ENCODE data around the gene KIAA2012. TPM values are rescaled to one million over a fixed set of nuclear protein-coding genes. Genes with fewer than 3 reads are reported as not detected.
A peak's percentile ranks its signal among the peaks of the same experiment; 100 is the strongest.

The KIAA2012 gene
- total and polyA plus RNA-seq, 2 experiments from 2014 or later, result 0.24 TPM; not detected in 1

DNA sequence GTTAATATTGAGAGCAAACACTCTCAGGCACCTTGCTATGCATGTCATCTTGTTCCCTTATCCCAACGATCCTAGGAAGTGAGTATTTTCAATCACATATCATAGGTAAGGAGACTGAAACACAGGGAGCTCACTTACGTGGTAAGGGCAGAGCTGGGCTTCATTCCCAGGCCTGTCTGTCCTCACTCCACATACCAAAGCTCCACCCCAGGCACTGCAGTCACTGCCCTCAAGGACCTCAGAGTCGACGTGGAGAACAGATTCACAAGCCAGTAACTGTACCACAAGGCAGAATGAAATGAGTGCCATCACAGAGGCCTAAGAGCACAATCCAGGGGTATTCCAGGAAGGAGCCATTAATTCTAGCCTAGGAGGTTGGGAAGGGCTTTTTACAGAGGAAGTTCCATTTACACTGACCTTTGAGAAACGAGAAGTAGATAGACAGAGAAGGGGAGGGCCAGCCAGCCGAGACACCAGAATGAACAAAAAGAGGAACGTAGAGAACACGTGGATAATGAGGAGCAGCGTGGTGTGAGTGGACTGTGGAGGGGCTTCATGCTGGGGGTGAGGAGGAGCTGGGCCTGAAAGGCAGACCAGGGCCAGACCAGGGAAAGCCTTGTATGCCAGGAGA, 48.6 kb downstream of the KIAA2012 start:
- H3K9me3 ChIP-seq (ENCODE audit: low read depth), result no peaks in the 10 kb centered on the region
- H3K36me3 ChIP-seq, result no peaks in the 10 kb centered on the region
- H3K27ac ChIP-seq, result no peak overlapping the region
- DNase-seq (ENCODE audit: low read depth in 1 of 2, low spot score in 1 of 2), result no peak
- H3K4me1 ChIP-seq (ENCODE audit: low read depth), result no peaks in the 10 kb centered on the region
- H3K27me3 ChIP-seq, result no peaks in the 10 kb centered on the region
- H3K4me3 ChIP-seq, result no peak overlapping the region
- TF ChIP-seq CTCF (IDR thresholded peaks at IDR 0.05; ENCODE audit: low read depth, low read length), result no peak

DNA sequence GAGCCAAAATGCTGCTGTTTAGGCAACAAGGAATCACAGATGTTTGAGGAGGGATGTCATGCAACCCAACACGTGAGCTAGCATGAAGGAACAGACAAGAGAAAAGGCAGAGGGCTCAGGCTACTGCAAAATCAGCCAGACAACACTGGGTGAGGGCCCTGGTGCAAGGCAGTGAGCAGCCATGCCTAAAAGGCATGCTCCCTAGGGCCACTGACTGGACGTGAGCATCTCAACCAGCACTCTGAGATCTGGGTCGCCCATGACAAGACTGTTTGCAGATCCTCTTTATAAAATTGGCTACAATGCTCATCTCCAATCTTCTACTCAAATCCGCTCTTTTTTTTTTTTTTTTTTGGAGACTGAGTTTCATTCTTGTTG, 49.1 kb downstream of the KIAA2012 start:
- Histone ChIP-seq H3K4me3 (no peak overlapping the region), H3K27me3 (no peaks in the 10 kb centered on the region), H3K27ac (no peak overlapping the region), H3K4me1 (ENCODE audit: low read depth) (no peaks in the 10 kb centered on the region), H3K9me3 (ENCODE audit: low read depth) (no peaks in the 10 kb centered on the region), H3K36me3 (no peaks in the 10 kb centered on the region)
- no peak for TF ChIP-seq CTCF (IDR thresholded peaks at IDR 0.05; ENCODE audit: low read depth, low read length)
- no peak for DNase-seq (ENCODE audit: low read depth in 1 of 2, low spot score in 1 of 2)

DNA sequence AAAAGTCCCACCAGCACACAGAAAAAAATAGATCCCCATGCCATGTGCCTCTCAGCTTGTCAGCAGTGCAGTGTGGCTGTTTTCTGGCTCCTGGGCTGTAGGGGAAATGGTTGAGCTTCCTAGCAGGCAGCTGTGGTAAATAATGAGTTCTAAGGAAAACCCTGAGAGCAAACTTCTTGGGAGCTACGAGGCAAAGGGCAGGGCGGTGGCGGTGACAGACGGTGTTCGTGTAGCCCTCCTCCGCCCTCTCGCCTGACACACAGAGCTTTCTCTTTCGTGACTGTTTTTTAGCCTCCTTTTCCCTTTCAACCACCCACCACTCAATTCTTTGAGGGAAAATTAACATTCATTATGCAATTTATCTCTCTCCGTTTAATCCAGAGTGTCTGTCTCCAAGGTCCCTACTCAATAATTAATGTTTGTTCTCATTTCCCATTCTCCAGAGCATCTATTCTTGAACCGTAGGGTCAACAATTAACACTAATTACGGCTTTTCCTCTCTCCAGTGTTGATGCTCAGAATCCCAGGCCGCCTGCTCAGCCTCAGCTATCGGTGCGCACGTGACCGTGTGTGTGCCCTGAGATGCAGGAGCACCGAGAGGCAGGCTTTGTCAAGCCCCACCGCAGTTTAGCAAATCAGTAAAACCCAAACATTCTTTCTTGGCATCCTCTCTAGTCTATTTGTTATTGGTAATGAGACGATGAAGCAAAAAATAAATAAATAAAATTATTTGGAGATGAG, 50.1 kb downstream of the KIAA2012 start:
- no peak for DNase-seq (ENCODE audit: low read depth in 1 of 2, low spot score in 1 of 2)
- Histone ChIP-seq H3K4me1 (ENCODE audit: low read depth) (no peaks in the 10 kb centered on the region), H3K4me3 (no peak overlapping the region), H3K27ac (no peak overlapping the region), H3K27me3 (no peaks in the 10 kb centered on the region), H3K36me3 (no peaks in the 10 kb centered on the region), H3K9me3 (ENCODE audit: low read depth) (no peaks in the 10 kb centered on the region)
- TF ChIP-seq CTCF (IDR thresholded peaks at IDR 0.05; ENCODE audit: low read depth, low read length), result no peak

GRCh38 chr2:202124286-202124685, 51.2 kb downstream of the KIAA2012 start:
- TF ChIP-seq CTCF (IDR thresholded peaks at IDR 0.05; ENCODE audit: low read depth, low read length), result no peak
- Histone ChIP-seq H3K36me3 (no peaks in the 10 kb centered on the region), H3K4me1 (ENCODE audit: low read depth) (no peaks in the 10 kb centered on the region), H3K27ac (no peak overlapping the region), H3K9me3 (ENCODE audit: low read depth) (no peaks in the 10 kb centered on the region), H3K4me3 (no peak overlapping the region), H3K27me3 (no peaks in the 10 kb centered on the region)
- DNase-seq (ENCODE audit: low read depth in 1 of 2, low spot score in 1 of 2), result no peak

- Histone ChIP-seq H3K27me3 (no peaks in the 10 kb centered on the region), H3K36me3 (no peaks in the 10 kb centered on the region), H3K4me1 (ENCODE audit: low read depth) (no peaks in the 10 kb centered on the region), H3K4me3 (no peak overlapping the region), H3K9me3 (ENCODE audit: low read depth) (no peaks in the 10 kb centered on the region), H3K27ac (no peak overlapping the region)
- DNase-seq (ENCODE audit: low read depth in 1 of 2, low spot score in 1 of 2), result peak in 1 of 2 donors; percentile 63
- no peak for TF ChIP-seq CTCF (IDR thresholded peaks at IDR 0.05; ENCODE audit: low read depth, low read length)
Measured at GRCh38 chr2:202127687-202128331, 54.8 kb downstream of the KIAA2012 start.

All from cardiac muscle cell (in vitro differentiated cells and primary cell).